Ovary (tissue), 3 donors: ENCODE data around the gene TSPAN3.

Experiments
- POLR2A ChIP-seq: fragments of 450-650 bp; IDR thresholded peaks from one replicate; pipeline ENCODE4 v1.6.1; 2017; ENCODE audit warnings: antibody characterized with exemption, mild to moderate bottlenecking, moderate library complexity
- TF ChIP-seq, protein P1 (sequence below), 3 donors: fragments of 450-650 bp in 2 of 3; fragments of 200-600 bp in 1 of 3; IDR thresholded peaks; one replicate each; pipeline versions ENCODE4 v1.5.1 to v1.8.0; 2016 to 2022; ENCODE audit warnings: antibody characterized with exemption in 3 of 3, mild to moderate bottlenecking in 1 of 3
- donor health status: DM: no; HTN: no; CAD: no.

DNA sequence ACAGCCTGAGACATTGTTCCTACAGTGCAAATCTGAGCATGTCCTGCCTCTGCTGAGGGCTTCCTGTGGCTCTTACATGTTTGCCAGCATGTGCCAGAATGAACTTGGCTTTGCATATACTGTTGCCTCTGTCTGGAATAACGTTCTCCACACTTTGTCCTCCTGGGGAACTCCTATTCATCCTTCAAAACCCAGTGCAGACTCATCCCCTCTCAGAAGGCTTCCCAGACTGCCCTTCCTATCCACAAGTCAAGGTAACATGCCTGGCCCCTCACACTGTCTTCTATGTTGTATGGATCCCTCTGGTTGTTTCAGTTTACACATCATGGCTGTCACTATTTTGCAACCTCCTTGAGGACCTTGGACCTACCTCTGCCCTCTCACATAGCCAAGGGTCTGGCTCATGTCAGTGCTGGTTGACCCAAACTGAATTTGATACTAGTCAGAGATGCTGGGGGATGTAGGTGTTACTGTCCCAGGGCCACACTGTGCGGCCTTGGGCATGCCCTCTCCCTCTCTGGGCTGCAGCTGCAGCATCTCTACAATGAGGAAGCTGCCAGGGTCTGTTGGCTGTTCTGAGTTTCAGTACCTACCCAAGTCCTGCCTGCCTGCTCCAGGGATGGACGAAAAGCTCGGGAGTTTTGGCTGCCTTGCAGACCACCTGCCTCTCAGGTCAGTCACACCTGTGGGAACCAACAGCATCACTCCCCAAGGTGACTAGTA is 29.0 kb upstream of the TSPAN3 start:
- TF ChIP-seq POLR2A: no peak
- TF ChIP-seq, protein P1, sequence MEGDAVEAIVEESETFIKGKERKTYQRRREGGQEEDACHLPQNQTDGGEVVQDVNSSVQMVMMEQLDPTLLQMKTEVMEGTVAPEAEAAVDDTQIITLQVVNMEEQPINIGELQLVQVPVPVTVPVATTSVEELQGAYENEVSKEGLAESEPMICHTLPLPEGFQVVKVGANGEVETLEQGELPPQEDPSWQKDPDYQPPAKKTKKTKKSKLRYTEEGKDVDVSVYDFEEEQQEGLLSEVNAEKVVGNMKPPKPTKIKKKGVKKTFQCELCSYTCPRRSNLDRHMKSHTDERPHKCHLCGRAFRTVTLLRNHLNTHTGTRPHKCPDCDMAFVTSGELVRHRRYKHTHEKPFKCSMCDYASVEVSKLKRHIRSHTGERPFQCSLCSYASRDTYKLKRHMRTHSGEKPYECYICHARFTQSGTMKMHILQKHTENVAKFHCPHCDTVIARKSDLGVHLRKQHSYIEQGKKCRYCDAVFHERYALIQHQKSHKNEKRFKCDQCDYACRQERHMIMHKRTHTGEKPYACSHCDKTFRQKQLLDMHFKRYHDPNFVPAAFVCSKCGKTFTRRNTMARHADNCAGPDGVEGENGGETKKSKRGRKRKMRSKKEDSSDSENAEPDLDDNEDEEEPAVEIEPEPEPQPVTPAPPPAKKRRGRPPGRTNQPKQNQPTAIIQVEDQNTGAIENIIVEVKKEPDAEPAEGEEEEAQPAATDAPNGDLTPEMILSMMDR (IDR thresholded peaks at IDR 0.05): no peak
